Esophagus muscularis mucosa (tissue), 3 donors: ENCODE measurements around the gene HSPA12B.

Source experiments
- EP300 ChIP-seq: sonication (generic); formaldehyde crosslinking; IDR thresholded peaks from one replicate; pipeline ENCODE4 v1.6.1; 2017; ENCODE audit warnings: antibody characterized with exemption
- TF ChIP-seq, protein P1 (sequence below), 3 experiments: fragments of 200-600 bp in 2 of 3; fragments of 450-650 bp in 1 of 3; sonication (generic) in 2 of 3; IDR thresholded peaks; one replicate each; pipeline ENCODE4 v1.5.1; 2017 to 2019; ENCODE audit warnings: antibody characterized with exemption in 3 of 3, mild to moderate bottlenecking in 2 of 3, moderate library complexity in 1 of 3

GRCh38 chr20:3788685-3789155, 56.2 kb downstream of the HSPA12B start:
- TF ChIP-seq, protein P1, sequence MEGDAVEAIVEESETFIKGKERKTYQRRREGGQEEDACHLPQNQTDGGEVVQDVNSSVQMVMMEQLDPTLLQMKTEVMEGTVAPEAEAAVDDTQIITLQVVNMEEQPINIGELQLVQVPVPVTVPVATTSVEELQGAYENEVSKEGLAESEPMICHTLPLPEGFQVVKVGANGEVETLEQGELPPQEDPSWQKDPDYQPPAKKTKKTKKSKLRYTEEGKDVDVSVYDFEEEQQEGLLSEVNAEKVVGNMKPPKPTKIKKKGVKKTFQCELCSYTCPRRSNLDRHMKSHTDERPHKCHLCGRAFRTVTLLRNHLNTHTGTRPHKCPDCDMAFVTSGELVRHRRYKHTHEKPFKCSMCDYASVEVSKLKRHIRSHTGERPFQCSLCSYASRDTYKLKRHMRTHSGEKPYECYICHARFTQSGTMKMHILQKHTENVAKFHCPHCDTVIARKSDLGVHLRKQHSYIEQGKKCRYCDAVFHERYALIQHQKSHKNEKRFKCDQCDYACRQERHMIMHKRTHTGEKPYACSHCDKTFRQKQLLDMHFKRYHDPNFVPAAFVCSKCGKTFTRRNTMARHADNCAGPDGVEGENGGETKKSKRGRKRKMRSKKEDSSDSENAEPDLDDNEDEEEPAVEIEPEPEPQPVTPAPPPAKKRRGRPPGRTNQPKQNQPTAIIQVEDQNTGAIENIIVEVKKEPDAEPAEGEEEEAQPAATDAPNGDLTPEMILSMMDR (IDR thresholded peaks at IDR 0.05) = no peak
- no peak for TF ChIP-seq EP300
